ENCODE data around the gene RALGPS2. TPM values are rescaled to one million over a fixed set of nuclear protein-coding genes. Genes with fewer than 3 reads are reported as not detected.

Gene RALGPS2
- polyA plus RNA-seq, 1 of the 3 experiments (the other 2 are of a cell fraction) = 5.1 TPM

GRCh38 chr1:178935610-178936009 lies 210.6 kb downstream of the RALGPS2 start:
- Histone ChIP-seq H3K27ac (ENCODE audit: low read depth in 2 of 2, low read length in 1 of 2) (no peak overlapping the region), H3F3A (replicated peaks; ENCODE audit: insufficient read depth) (no peaks in the 10 kb centered on the region), H3K27me3 (ENCODE audit: insufficient read depth) (no peaks in the 10 kb centered on the region), H3K4me1 (ENCODE audit: control insufficient read depth in 1 of 2, insufficient read depth in 2 of 2, low read depth in 1 of 2, low read length in 1 of 2) (no peaks in the 10 kb centered on the region; a peak in 1 of 4 replicates), H3K79me2 (ENCODE audit: insufficient read depth) (no peaks in the 10 kb centered on the region), H3K4me3 (ENCODE audit: low read depth in 2 of 2, low read length in 1 of 2) (no peak overlapping the region), H4K20me1 (ENCODE audit: insufficient read depth) (no peaks in the 10 kb centered on the region), H3K9me3 (no peaks in the 10 kb centered on the region), H3K9ac (no peak overlapping the region), H2AFZ (ENCODE audit: low read depth) (no peak overlapping the region), H3K9me2 (no peaks in the 10 kb centered on the region), H3K4me2 (no peak overlapping the region), H3K36me3 (replicated peaks in 1 of 2; ENCODE audit: control insufficient read depth in 1 of 2, insufficient read depth in 2 of 2, low read length in 1 of 2) (no peaks in the 10 kb centered on the region)
- no peak for TF ChIP-seq MXI1 (IDR thresholded peaks at IDR 0.05; ENCODE audit: low read depth, low read length)
- no peak for TF ChIP-seq ELF1 (IDR thresholded peaks at IDR 0.05)
- TF ChIP-seq MEF2A (IDR thresholded peaks at IDR 0.05; ENCODE audit: borderline replicate concordance, low read depth) = no peak
- TF ChIP-seq GATA2 (CRISPR knock-in tag; IDR thresholded peaks at IDR 0.05) = no peak
- TF ChIP-seq RXRA (IDR thresholded peaks at IDR 0.05; ENCODE audit: borderline replicate concordance, low read depth) = no peak
- TF ChIP-seq USF1 (IDR thresholded peaks at IDR 0.05; ENCODE audit: borderline replicate concordance, low read depth) = no peak
- TF ChIP-seq POLR2AphosphoS5 (IDR thresholded peaks at IDR 0.05; ENCODE audit: low read depth, low read length) = no peak
- no peak for TF ChIP-seq REST (IDR thresholded peaks at IDR 0.05; ENCODE audit: low read depth, low read length)
- TF ChIP-seq NFIC (IDR thresholded peaks at IDR 0.05; ENCODE audit: borderline replicate concordance) = no peak
- TF ChIP-seq TCF12 (IDR thresholded peaks at IDR 0.05) = no peak
- TF ChIP-seq YY1 (IDR thresholded peaks at IDR 0.05; ENCODE audit: low read depth) = no peak
- ChIA-PET CTCF (no interaction called here), POLR2A (no interaction called here)
- 54% methylated on average over 5 of the region's 5 CpGs for WGBS (ENCODE audit: low lambda C conversion rate)
- no peak for DNase-seq

- CTCF ChIA-PET = interaction anchor here (1.0 kb wide), 1 partner anchor 17 kb away, joined by 3 read pairs; no protein-coding TSS in a partner anchor
- no peaks in the 10 kb centered on the region for H3K4me1 ChIP-seq (ENCODE audit: control insufficient read depth in 1 of 2, insufficient read depth in 2 of 2, low read depth in 1 of 2, low read length in 1 of 2)
- H3K4me2 ChIP-seq = no peak overlapping the region
- POLR2A ChIA-PET = interaction anchor here (0.7 kb wide), 1 partner anchor 49 kb away, joined by 3 read pairs; no protein-coding TSS in a partner anchor
- H2AFZ ChIP-seq (ENCODE audit: low read depth) = no peak overlapping the region
- no peaks in the 10 kb centered on the region for H3K9me3 ChIP-seq
- H3K9me2 ChIP-seq = no peaks in the 10 kb centered on the region
- no peak overlapping the region for H3K9ac ChIP-seq
- no peaks in the 10 kb centered on the region for H4K20me1 ChIP-seq (ENCODE audit: insufficient read depth)
- no peaks in the 10 kb centered on the region for H3K27me3 ChIP-seq (ENCODE audit: insufficient read depth)
- H3K79me2 ChIP-seq (ENCODE audit: insufficient read depth) = no peaks in the 10 kb centered on the region
- no peaks in the 10 kb centered on the region for H3F3A ChIP-seq (replicated peaks; ENCODE audit: insufficient read depth)
- no peak for TF ChIP-seq TEAD4 (IDR thresholded peaks at IDR 0.05; ENCODE audit: borderline replicate concordance, insufficient read depth)
- no peak for TF ChIP-seq RAD21 (IDR thresholded peaks at IDR 0.05; ENCODE audit: low read length)
- TF ChIP-seq EP300 (IDR thresholded peaks at IDR 0.05; ENCODE audit: borderline replicate concordance in 1 of 2, low read depth in 1 of 2, low read length in 1 of 2) = no peak
- no peak for TF ChIP-seq CHD2 (IDR thresholded peaks at IDR 0.05; ENCODE audit: low read length, partially characterized antibody)
- no peak for TF ChIP-seq USF2 (IDR thresholded peaks at IDR 0.05; ENCODE audit: borderline replicate concordance, low read depth, low read length)
- no peak for TF ChIP-seq JUND (IDR thresholded peaks at IDR 0.05)
- no peak for TF ChIP-seq MEF2A (IDR thresholded peaks at IDR 0.05; ENCODE audit: borderline replicate concordance, low read depth)
- no peak for TF ChIP-seq NFIC (IDR thresholded peaks at IDR 0.05; ENCODE audit: borderline replicate concordance)
- TF ChIP-seq GATA2 (CRISPR knock-in tag; IDR thresholded peaks at IDR 0.05) = no peak
- DNase-seq = no peak
- H3K27ac ChIP-seq (ENCODE audit: low read depth in 2 of 2, low read length in 1 of 2) = no peak overlapping the region
- no peak overlapping the region for H3K4me3 ChIP-seq (ENCODE audit: low read depth in 2 of 2, low read length in 1 of 2)
- H3K36me3 ChIP-seq (replicated peaks in 1 of 2; ENCODE audit: control insufficient read depth in 1 of 2, insufficient read depth in 2 of 2, low read length in 1 of 2) = no peaks in the 10 kb centered on the region
- WGBS (ENCODE audit: low lambda C conversion rate) = 83% methylated on average over 5 of the region's 5 CpGs
Observed at GRCh38 chr1:178937695-178938094, 212.7 kb downstream of the RALGPS2 start.
